CD8-positive, alpha-beta memory T cell (primary cell): Measurements from ENCODE around the gene ZFPM1. TPM values are rescaled to one million over a fixed set of nuclear protein-coding genes. Genes with fewer than 3 reads are reported as not detected.
"Not testable (repeated sequence)": the region's sequence is repeated elsewhere in the genome, so short reads cannot be mapped to it uniquely, and the experiment has no call there.

Source experiments
- CTCF ChIA-PET: fragments of 350-600 bp; sonication (Branson Sonifier 250); formaldehyde crosslinking; loops from one replicate; lab custom pipeline; 2021; ENCODE audit warnings: antibody characterized with exemption; lab: Charles Lee
- POLR2A ChIA-PET: fragments of 350-600 bp; sonication (Branson Sonifier 250); formaldehyde crosslinking; loops from one replicate; lab custom pipeline; 2021; ENCODE audit warnings: antibody characterized with exemption; lab: Charles Lee
- DNase-seq, 5 donors: peaks; one replicate each; pipeline versions ENCODE4 v3.0.0 to v3.0.0-alpha.2; 2020 to 2022; ENCODE audit warnings: mixed read lengths in 1 of 5
- H3K27ac ChIP-seq: one replicate; pipeline ENCODE4 v1.7.0; 2013; ENCODE audit warnings: low read depth, mild to moderate bottlenecking, low read length, moderate library complexity
- H3K27me3 ChIP-seq: 2 replicates; pipeline ENCODE4 v1.7.0; 2013; ENCODE audit warnings: low read length, mild to moderate bottlenecking; ENCODE audit not compliant: insufficient read depth, poor library complexity, severe bottlenecking
- H3K36me3 ChIP-seq: 2 replicates; pipeline ENCODE4 v1.7.0; 2013; ENCODE audit warnings: mild to moderate bottlenecking, low read length, moderate library complexity; ENCODE audit not compliant: insufficient read depth
- H3K4me1 ChIP-seq: 2 replicates; pipeline ENCODE4 v1.7.0; 2013; ENCODE audit warnings: mild to moderate bottlenecking, low read length, moderate library complexity; ENCODE audit not compliant: insufficient read depth
- H3K4me3 ChIP-seq: 2 replicates; pipeline ENCODE4 v1.7.0; 2013; ENCODE audit warnings: mild to moderate bottlenecking, low read length
- H3K9me3 ChIP-seq: 2 replicates; pipeline ENCODE4 v1.7.0; 2013; ENCODE audit warnings: mild to moderate bottlenecking, low read length
- H3K27ac Mint-ChIP-seq, 8 donors: one replicate each; pipeline ENCODE4 v1.8.0; 2020 to 2021; ENCODE audit warnings: mixed read lengths in 8 of 8, mild to moderate bottlenecking in 6 of 8, inconsistent platforms in 3 of 8, moderate library complexity in 3 of 8
- H3K27me3 Mint-ChIP-seq, 2 donors: one replicate each; pipeline ENCODE4 v1.8.0; 2020 to 2021; ENCODE audit warnings: mixed read lengths in 2 of 2, mild to moderate bottlenecking in 1 of 2, moderate library complexity in 1 of 2
- H3K36me3 Mint-ChIP-seq, 3 donors: one replicate each; pipeline ENCODE4 v1.8.0; 2020 to 2021; ENCODE audit warnings: mixed read lengths in 3 of 3, inconsistent platforms in 1 of 3, mild to moderate bottlenecking in 1 of 3
- H3K4me1 Mint-ChIP-seq, 3 donors: one replicate each; pipeline ENCODE4 v1.8.0; 2020 to 2021; ENCODE audit warnings: mixed read lengths in 3 of 3, inconsistent platforms in 1 of 3, mild to moderate bottlenecking in 1 of 3
- H3K4me3 Mint-ChIP-seq, 7 donors: one replicate each; pipeline ENCODE4 v1.8.0; 2020 to 2021; ENCODE audit warnings: mixed read lengths in 7 of 7, mild to moderate bottlenecking in 6 of 7, moderate library complexity in 4 of 7, inconsistent platforms in 2 of 7
- H3K9me3 Mint-ChIP-seq, 5 donors: one replicate each; pipeline ENCODE4 v1.8.0; 2020 to 2022; ENCODE audit warnings: mixed read lengths in 5 of 5, mild to moderate bottlenecking in 3 of 5, moderate library complexity in 2 of 5, inconsistent platforms in 1 of 5
- polyA plus RNA-seq: library from polyadenylated mRNA; unstranded; fragments of 300-500 nt; fragmentation: Illumina TruSeq; gene quantifications from one replicate; pipeline ENCODE4 v1.2.3, GENCODE V29; 2021
- total RNA-seq, 2 experiments: library from RNA; stranded (reverse); gene quantifications; one replicate each; pipeline ENCODE4 v1.2.3, GENCODE V29; 2021

Gene ZFPM1
- total and polyA plus RNA-seq, 3 experiments from 2014 or later, result 0.71 to 16.7 (median 15.5) TPM

DNA sequence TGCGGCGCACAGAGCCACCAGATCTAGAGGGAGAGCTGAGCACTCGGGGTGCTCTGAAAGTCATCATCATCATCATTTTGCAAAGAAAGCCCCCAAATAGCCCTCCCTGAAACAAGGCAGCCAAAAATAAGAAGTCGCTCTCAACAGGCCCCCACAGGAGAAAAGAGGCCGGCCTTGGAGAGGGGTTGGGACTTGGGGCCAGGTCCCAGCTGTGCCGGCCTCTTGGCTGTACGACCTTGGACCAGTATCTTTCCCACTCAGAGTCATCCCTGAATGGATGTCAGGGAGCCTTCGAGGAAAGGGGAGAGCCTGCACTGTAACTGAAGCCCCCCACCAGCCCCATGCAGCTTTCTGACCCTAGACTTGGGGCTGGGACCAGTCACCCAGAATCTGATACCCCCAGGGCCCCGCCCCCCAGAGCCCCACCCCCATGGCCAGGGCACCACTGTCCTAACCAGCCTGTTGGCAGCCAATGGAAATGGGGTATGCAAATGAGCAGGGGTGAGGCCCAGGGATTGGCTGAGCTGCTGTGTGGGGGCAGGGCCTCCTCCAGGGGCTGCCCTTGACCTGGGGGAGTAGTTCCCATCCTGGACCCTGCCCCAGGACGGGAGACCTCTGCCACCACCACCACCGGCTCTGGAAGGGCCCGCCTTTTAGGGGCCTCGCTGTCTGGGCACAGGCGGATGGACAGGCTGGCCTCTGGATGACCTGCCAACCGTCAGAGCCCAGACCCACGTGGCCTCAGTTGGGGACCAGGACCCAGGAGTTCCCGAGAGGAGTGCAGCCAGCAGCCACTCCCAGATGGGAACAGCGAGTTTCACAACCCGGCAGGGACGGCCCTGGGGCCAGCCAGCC lies 15.4 kb downstream of the ZFPM1 start:
- Histone ChIP-seq H3K9me3 (no peaks in the 10 kb centered on the region), H3K4me1 (peaks cover 84% of the 10 kb centered on the region), H3K36me3 (no peaks in the 10 kb centered on the region), H3K27ac (no peak overlapping the region), H3K4me3 (no peak overlapping the region), H3K27me3 (no peaks in the 10 kb centered on the region)
- ChIA-PET POLR2A (no interaction called here), CTCF (no interaction called here)
- H3K9me3 Mint-ChIP-seq, result no peaks in the 10 kb centered on the region
- H3K4me1 Mint-ChIP-seq, result peaks cover 48 to 73% (median 55%) of the 10 kb centered on the region in 3 donors
- no peaks in the 10 kb centered on the region for H3K27me3 Mint-ChIP-seq
- H3K4me3 Mint-ChIP-seq, result peak overlapping the region in 1 of 7 donors; percentile 47
- no peak for DNase-seq
- H3K36me3 Mint-ChIP-seq, result no peaks in the 10 kb centered on the region
- peak overlapping the region in 7 of 8 donors; percentile 41 to 99 (median 95) for H3K27ac Mint-ChIP-seq

DNA sequence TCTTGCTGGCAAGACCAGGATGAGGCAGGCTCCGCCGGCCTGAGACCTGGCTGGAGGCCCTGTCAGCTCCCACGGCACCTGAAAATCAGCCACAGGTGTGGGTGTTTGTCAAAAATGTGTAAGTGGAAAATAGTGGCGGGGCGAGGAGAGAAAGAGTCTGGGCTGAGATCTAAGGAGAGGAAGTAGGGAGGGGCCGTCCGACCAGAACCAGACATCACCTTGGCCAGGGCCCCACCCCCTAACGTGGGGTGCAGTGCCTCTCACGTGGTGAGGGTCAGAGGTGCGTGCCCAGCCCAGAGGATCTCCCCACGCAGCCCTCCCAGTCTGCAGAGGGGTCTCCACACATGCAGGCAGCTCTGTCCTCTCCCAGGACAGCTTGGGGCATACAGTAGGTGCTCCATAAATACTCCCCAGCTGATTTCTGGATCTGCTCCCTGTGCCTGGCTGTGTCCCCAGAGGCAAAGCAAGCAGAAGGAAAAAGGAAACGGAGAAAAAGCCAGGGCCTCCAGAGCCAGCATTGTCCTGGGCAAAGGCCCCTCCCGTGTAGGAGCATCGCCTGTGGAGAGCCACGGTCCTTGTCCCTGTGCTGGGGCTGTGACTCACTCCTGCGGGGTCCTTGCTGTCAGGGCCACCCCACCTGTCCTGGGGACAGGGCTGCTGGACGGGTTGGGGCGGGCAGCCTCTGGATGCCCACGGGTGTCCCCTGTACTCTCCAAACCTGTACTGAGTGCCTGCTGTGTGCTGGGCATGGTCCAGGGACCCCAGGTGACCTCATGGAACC lies 16.7 kb downstream of the ZFPM1 start:
- Histone ChIP-seq H3K4me3 (no peak overlapping the region), H3K36me3 (no peaks in the 10 kb centered on the region), H3K4me1 (peaks cover 73% of the 10 kb centered on the region), H3K9me3 (no peaks in the 10 kb centered on the region), H3K27me3 (no peaks in the 10 kb centered on the region), H3K27ac (peak overlapping the region; percentile 63)
- DNase-seq, result peak; percentile 28 to 69 (median 64)
- Mint-ChIP-seq H3K4me1 (peaks cover 52 to 70% (median 52%) of the 10 kb centered on the region in 3 donors), H3K27me3 (peaks cover 0 to 2% of the 10 kb centered on the region in 2 donors), H3K36me3 (no peaks in the 10 kb centered on the region), H3K27ac (peak overlapping the region; percentile 62 to 99 (median 96)), H3K9me3 (no peaks in the 10 kb centered on the region), H3K4me3 (peak overlapping the region; percentile 11 to 88 (median 64))
- ChIA-PET POLR2A (no interaction called here), CTCF (interaction anchor here (1.1 kb wide), 1 partner anchor 17 kb away, joined by 3 read pairs; no protein-coding TSS in a partner anchor)

DNA sequence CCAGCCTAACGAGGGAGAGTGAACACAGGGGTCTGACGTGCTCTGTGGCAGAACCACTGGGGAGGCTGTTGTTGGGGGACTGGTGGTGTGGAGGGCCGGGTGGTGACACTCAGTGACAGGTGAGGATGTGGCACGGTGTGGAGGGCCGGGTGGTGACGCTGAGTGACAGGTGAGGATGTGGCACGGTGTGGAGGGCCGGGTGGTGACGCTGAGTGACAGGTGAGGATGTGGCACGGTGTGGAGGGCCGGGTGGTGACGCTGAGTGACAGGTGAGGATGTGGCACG lies 17.3 kb downstream of the ZFPM1 start:
- H3K27me3 Mint-ChIP-seq, CTCF ChIA-PET, H3K36me3 Mint-ChIP-seq, H3K9me3 Mint-ChIP-seq, H3K4me3 ChIP-seq, H3K27me3 ChIP-seq, POLR2A ChIA-PET, H3K36me3 ChIP-seq, H3K9me3 ChIP-seq: not testable (repeated sequence)
- peak overlapping the region; percentile 63 for H3K27ac ChIP-seq
- H3K27ac Mint-ChIP-seq, result peak overlapping the region; percentile 62 to 99 (median 96)
- peaks cover 49 to 67% (median 52%) of the 10 kb centered on the region in 3 donors for H3K4me1 Mint-ChIP-seq
- H3K4me3 Mint-ChIP-seq, result peak overlapping the region in 6 of 7 donors; percentile 11 to 88 (median 47)
- peak in 4 of 5 donors; percentile 43 to 74 (median 68) for DNase-seq
- peaks cover 75% of the 10 kb centered on the region for H3K4me1 ChIP-seq

DNA sequence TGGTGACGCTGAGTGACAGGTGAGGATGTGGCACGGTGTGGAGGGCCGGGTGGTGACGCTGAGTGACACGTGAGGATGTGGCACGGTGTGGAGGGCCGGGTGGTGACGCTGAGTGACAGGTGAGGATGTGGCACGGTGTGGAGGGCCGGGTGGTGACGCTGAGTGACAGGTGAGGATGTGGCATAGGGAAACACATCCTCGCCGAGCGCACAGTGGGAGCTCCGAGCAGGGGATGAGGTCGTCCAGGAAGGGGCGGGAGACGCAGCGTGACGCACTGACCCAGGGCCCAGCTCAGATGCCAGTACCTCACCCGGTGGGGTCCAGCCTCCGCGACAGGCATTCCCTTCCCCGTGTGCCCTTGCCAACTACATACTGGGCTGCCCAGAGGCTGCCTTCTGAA lies 17.6 kb downstream of the ZFPM1 start:
- H3K27me3 Mint-ChIP-seq, H3K36me3 ChIP-seq, POLR2A ChIA-PET, H3K36me3 Mint-ChIP-seq, H3K9me3 Mint-ChIP-seq, H3K9me3 ChIP-seq, H3K27ac ChIP-seq, H3K27me3 ChIP-seq, CTCF ChIA-PET, H3K4me3 ChIP-seq: not testable (repeated sequence)
- Mint-ChIP-seq H3K4me1 (peaks cover 49 to 63% (median 50%) of the 10 kb centered on the region in 3 donors), H3K4me3 (peak overlapping the region in 5 of 7 donors; percentile 13 to 79 (median 24)), H3K27ac (peak overlapping the region; percentile 43 to 98 (median 91))
- peak; percentile 24 to 74 (median 68) for DNase-seq
- H3K4me1 ChIP-seq, result peaks cover 72% of the 10 kb centered on the region

DNA sequence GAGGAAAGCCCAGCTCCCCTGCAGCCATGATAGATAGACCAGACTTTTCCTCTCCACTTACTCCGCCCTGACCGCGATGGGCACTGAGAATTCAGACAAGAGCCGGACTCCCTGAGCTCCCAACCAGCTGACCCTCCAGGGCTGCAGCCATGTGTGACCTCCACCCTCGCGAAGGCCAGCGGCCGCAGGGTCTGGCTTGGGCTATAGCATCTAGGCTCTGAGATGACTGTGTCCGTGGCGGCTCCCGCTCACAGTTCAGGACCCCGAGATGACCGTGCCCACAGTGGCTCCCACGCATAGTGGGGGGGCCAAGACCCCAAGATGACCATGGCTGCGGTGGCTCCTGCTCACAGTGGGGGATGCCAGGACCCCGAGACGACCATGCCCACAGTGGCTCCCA lies 18.0 kb downstream of the ZFPM1 start:
- Histone ChIP-seq H3K27ac (no peak overlapping the region), H3K4me1 (peaks cover 68% of the 10 kb centered on the region), H3K9me3 (no peaks in the 10 kb centered on the region), H3K4me3 (no peak overlapping the region), H3K27me3 (no peaks in the 10 kb centered on the region), H3K36me3 (no peaks in the 10 kb centered on the region)
- H3K4me1 Mint-ChIP-seq, result peaks cover 46 to 59% (median 47%) of the 10 kb centered on the region in 3 donors
- no peak for DNase-seq
- H3K4me3 Mint-ChIP-seq, result peak overlapping the region in 5 of 7 donors; percentile 13 to 79 (median 24)
- peaks cover 0 to 2% of the 10 kb centered on the region in 2 donors for H3K27me3 Mint-ChIP-seq
- ChIA-PET POLR2A (no interaction called here), CTCF (no interaction called here)
- no peaks in the 10 kb centered on the region for H3K9me3 Mint-ChIP-seq
- peak overlapping the region; percentile 43 to 98 (median 91) for H3K27ac Mint-ChIP-seq
- H3K36me3 Mint-ChIP-seq, result no peaks in the 10 kb centered on the region

DNA sequence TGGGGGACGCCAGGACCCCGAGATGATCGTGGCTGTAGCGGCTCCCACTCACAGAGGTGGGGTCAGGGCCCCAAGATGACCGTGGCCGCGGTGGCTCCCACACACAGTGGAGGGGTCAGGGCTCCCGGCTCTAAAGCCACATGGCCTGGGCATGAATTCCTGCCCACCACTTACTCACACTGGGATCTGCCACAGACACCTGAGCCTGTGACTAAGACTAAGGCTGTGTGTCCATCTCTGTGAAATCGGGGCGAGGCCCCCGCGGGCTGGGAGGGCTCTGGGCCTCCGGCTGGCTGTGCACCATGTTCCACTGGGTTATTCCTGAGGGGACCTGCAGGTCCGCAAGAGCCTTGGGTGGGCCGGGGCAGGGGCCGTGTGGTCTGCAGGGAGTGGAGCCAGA lies 18.5 kb downstream of the ZFPM1 start:
- peaks cover 43 to 56% (median 44%) of the 10 kb centered on the region in 3 donors for H3K4me1 Mint-ChIP-seq
- peaks cover 63% of the 10 kb centered on the region for H3K4me1 ChIP-seq

DNA sequence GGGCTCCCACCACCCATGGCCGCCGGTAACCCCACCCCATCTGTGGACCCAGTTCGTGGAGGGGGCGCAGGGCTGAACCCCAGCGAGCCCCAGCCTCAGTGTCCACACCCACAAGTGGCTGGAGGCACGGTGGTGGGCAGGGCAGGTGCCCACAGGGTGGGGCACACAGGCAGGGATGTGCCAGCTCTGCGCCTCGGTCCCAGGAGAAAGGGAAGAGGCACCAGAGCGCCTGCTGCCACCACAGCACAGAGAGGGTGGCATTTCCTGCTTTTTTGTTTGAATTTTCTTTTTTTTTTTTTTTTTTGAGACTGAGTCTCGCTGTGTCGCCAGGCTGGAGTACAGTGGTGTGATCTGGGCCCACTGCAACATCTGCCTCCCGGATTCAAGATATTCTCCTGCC lies 19.0 kb downstream of the ZFPM1 start:
- CTCF ChIA-PET, result no interaction called here
- Histone ChIP-seq H3K4me1 (peaks cover 61% of the 10 kb centered on the region), H3K36me3 (no peaks in the 10 kb centered on the region), H3K9me3 (no peaks in the 10 kb centered on the region), H3K27me3 (no peaks in the 10 kb centered on the region), H3K27ac (no peak overlapping the region), H3K4me3 (no peak overlapping the region)
- POLR2A ChIA-PET, result no interaction called here
- H3K27ac Mint-ChIP-seq, result peak overlapping the region in 6 of 8 donors; percentile 21 to 98 (median 72)
- no peaks in the 10 kb centered on the region for H3K9me3 Mint-ChIP-seq
- no peak overlapping the region for H3K4me3 Mint-ChIP-seq
- H3K36me3 Mint-ChIP-seq, result no peaks in the 10 kb centered on the region
- H3K27me3 Mint-ChIP-seq, result peaks cover 0 to 5% of the 10 kb centered on the region in 2 donors
- peaks cover 44 to 56% (median 44%) of the 10 kb centered on the region in 3 donors for H3K4me1 Mint-ChIP-seq
- DNase-seq, result peak in 1 of 5 donors; percentile 43

More for the DNA sequence above, 18.5 kb downstream of the ZFPM1 start:
- Mint-ChIP-seq H3K27me3 (peaks cover 0 to 3% of the 10 kb centered on the region in 2 donors), H3K9me3 (no peaks in the 10 kb centered on the region), H3K36me3 (no peaks in the 10 kb centered on the region), H3K4me3 (no peak overlapping the region), H3K27ac (peak overlapping the region in 5 of 8 donors; percentile 75 to 98 (median 91))
- no peak for DNase-seq
- Histone ChIP-seq H3K27ac (no peak overlapping the region), H3K27me3 (no peaks in the 10 kb centered on the region), H3K4me3 (no peak overlapping the region), H3K9me3 (no peaks in the 10 kb centered on the region), H3K36me3 (no peaks in the 10 kb centered on the region)
- ChIA-PET CTCF (no interaction called here), POLR2A (no interaction called here)
